ENCODE results near the gene TBX18.

Gene TBX18

DNA sequence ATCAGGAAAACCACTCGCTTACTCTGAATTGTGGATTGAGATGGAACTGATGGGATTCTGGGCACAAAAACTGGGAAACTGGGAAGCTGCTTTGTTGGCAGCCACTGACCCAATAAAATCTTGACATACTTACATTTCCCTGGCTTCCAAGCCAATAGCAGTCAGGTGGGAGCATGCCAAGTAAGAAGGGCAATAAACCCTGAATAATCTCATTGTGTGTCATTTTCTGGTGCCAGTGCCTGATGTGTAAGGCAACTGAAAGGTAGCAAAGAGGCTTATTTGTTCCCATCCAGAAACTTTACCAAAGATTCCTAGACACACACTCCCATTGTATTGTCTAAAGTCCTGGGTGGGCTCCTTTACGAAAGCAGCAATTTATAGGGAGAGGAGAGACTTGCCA, 93.2 kb downstream of the TBX18 start:
- no peak for DNase-seq (ENCODE audit: low read depth in 2 of 2)

- DNase-seq (ENCODE audit: low read depth in 2 of 2) = no peak
These were observed 94.5 kb downstream of the TBX18 start for GRCh38 chr6:84669945-84670344.

- DNase-seq (ENCODE audit: low read depth in 2 of 2) = no peak
These were observed 96.9 kb downstream of the TBX18 start for GRCh38 chr6:84667252-84668213.

- no peak for DNase-seq (ENCODE audit: low read depth in 2 of 2)
These were observed 99.0 kb downstream of the TBX18 start for GRCh38 chr6:84665401-84665800.

DNA sequence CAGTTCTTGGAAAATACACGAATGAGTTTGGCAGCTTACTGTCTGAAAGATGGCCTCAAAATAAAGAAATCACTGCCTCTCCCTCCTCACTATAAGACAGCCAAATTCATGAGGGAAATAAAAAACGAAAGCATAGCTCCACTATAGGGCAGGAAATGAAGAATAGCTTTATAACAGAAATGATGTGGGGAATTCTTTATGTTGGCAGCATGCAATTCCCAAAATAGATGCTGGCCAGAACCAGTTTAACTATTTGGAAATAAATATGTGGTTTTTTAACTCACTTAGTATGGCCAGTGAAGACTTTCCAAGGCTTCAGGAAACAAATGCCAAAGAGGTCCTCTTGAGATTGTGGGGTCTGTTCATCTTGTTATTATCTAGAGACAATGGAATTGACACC, 100.5 kb downstream of the TBX18 start:
- DNase-seq (ENCODE audit: low read depth in 2 of 2) = no peak

- no peak for DNase-seq (ENCODE audit: low read depth in 2 of 2)
These were observed 106.9 kb downstream of the TBX18 start for GRCh38 chr6:84657486-84657885.

GRCh38 chr6:84657025-84657424, 107.4 kb downstream of the TBX18 start:
- DNase-seq (ENCODE audit: low read depth in 2 of 2) = no peak

GRCh38 chr6:84653027-84653551, 111.3 kb downstream of the TBX18 start:
- no peak for DNase-seq (ENCODE audit: low read depth in 2 of 2)

- DNase-seq (ENCODE audit: low read depth in 2 of 2) = no peak
These were observed 111.9 kb downstream of the TBX18 start for GRCh38 chr6:84652356-84653026.

- DNase-seq (ENCODE audit: low read depth in 2 of 2) = no peak
These were observed 112.8 kb downstream of the TBX18 start for GRCh38 chr6:84651583-84651982.

- no peak for DNase-seq (ENCODE audit: low read depth in 2 of 2)
These were observed 116.0 kb downstream of the TBX18 start for GRCh38 chr6:84648444-84648843.

DNA sequence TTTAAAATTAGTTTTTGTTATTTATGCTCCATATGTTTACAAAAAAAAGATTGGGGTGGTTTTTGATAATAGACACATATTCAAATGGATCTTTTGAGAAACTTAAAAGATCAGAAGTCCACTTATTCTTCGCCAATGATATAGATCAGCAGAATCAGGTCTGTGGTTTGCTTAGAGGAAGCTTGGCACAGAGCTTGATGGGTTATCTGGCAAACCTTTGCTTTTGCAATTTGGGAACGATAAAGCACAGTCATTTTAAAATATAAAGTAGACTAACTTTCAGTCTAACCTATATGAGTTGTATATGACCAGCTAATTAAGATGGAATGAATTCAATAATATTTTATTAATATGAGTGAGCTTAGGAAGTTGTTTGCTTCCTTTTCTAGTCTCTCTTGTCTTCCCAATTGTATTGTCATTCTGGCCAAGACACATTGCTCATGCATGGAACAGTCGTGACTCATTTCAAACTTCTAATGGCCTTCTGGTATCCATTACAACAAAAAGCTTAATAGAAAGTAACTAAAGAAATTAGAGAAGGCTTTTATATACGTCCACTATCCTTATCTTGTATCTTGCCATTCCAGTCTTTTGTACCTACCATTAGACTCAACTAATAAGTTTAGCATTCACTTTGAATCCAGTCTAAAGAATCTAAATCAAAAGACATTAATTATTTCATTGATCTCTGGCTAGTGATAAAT, 118.7 kb downstream of the TBX18 start:
- no peak for DNase-seq (ENCODE audit: low read depth in 2 of 2)

- no peak for DNase-seq (ENCODE audit: low read depth in 2 of 2)
These were observed 119.4 kb downstream of the TBX18 start for GRCh38 chr6:84645000-84645399.

DNA sequence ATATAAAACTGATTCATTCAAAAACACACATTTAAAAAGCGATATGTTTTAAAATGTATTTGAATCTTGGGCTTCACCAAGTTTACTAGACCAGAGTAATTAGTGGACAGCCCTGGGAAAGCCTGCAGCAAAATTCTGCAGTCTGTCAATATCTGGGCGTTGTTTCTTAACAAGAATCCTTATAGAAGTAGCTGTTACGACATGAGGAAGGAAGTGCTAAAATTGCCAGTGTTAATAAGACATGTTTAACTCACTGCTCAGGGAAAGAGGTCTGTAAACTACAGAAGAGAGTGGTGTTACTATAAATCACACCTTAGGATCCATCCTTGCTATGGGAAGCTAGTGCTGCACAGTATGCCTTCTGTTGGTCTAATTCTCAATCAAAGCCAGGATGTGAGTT, 120.6 kb downstream of the TBX18 start:
- DNase-seq (ENCODE audit: low read depth in 2 of 2) = no peak

GRCh38 chr6:84641076-84641475, 123.3 kb downstream of the TBX18 start:
- DNase-seq (ENCODE audit: low read depth in 2 of 2) = no peak

DNA sequence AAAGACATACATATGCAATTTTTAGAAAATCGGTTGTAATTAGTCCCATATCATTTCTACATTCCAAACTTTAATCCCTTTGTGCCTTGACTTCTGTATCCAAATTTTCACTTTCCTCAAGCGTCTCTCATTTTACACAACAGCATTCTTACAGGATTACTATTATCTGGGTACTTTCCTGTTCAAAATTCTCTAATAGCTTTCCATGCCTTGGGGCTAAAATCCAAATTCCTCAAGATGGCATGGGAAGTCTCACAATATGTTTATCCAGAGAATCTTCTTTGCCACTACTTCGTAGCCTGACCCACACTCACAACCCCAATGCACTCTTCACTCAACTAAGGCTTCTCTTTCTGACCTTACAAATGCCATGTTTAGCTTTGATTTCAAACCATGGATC, 125.0 kb downstream of the TBX18 start:
- DNase-seq (ENCODE audit: low read depth in 2 of 2) = no peak

DNA sequence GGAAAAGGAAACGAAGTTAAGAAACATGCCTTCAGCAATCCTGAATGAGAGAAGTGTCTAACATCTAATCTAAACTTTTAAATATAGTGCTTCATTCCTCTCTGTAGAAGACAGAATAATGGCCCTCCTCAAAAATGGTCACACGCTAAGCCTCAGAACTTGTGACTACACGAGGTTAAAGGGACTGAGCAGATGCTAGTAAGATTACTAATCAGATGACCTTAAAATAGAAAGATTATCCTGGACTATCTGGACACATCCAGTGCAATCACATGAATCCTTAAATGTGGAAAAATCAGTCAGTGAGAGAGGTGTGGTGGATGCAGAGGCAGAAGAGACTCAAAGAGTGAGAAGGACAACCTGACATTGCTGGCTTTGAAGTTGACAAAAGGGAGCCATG, 126.1 kb downstream of the TBX18 start:
- no peak for DNase-seq (ENCODE audit: low read depth in 2 of 2)
